HG03558 (cell line): ENCODE results near the gene ACBD6.

Experiments
- ATAC-seq: cut with Tn5 transposase; IDR thresholded peaks from one replicate; pipeline ENCODE4 v1.9.1; 2021; ENCODE audit warnings: moderate number of reproducible peaks; ENCODE audit not compliant: unreplicated experiment; ENCODE audit errors: extremely low read depth

The ACBD6 gene

GRCh38 chr1:180311011-180311730 is 191.2 kb downstream of the ACBD6 start:
- ATAC-seq: no peak

- ATAC-seq: no peak
These were observed 192.3 kb downstream of the ACBD6 start for GRCh38 chr1:180310095-180310494.

- no peak for ATAC-seq
These were observed 193.0 kb downstream of the ACBD6 start for GRCh38 chr1:180309338-180309737.

- no peak for ATAC-seq
These were observed 201.1 kb downstream of the ACBD6 start for GRCh38 chr1:180301135-180301742.

- no peak for ATAC-seq
These were observed 202.7 kb downstream of the ACBD6 start for GRCh38 chr1:180299479-180300221.

- no peak for ATAC-seq
These were observed 206.4 kb downstream of the ACBD6 start for GRCh38 chr1:180295999-180296398.

GRCh38 chr1:180294711-180295110 is 207.7 kb downstream of the ACBD6 start:
- ATAC-seq: no peak

GRCh38 chr1:180291004-180291403 is 211.4 kb downstream of the ACBD6 start:
- ATAC-seq: no peak

- ATAC-seq: no peak
These were observed 211.9 kb downstream of the ACBD6 start for GRCh38 chr1:180290265-180291001.

GRCh38 chr1:180288940-180289339 is 213.4 kb downstream of the ACBD6 start:
- no peak for ATAC-seq

- ATAC-seq: no peak
These were observed 214.2 kb downstream of the ACBD6 start for GRCh38 chr1:180287988-180288705.

GRCh38 chr1:180286417-180286816 is 216.0 kb downstream of the ACBD6 start:
- ATAC-seq: no peak

GRCh38 chr1:180283098-180283497 is 219.3 kb downstream of the ACBD6 start:
- ATAC-seq: no peak

GRCh38 chr1:180282401-180283044 is 219.9 kb downstream of the ACBD6 start:
- ATAC-seq: no peak

GRCh38 chr1:180281490-180281889 is 220.9 kb downstream of the ACBD6 start:
- ATAC-seq: no peak

GRCh38 chr1:180280617-180281016 is 221.8 kb downstream of the ACBD6 start:
- no peak for ATAC-seq

GRCh38 chr1:180279651-180280050 is 222.7 kb downstream of the ACBD6 start:
- no peak for ATAC-seq

- no peak for ATAC-seq
These were observed 223.6 kb downstream of the ACBD6 start for GRCh38 chr1:180278596-180279395.

- no peak for ATAC-seq
These were observed 224.2 kb downstream of the ACBD6 start for GRCh38 chr1:180278194-180278515.
